ENCODE measurements around the gene KMO. TPM values are rescaled to one million over a fixed set of nuclear protein-coding genes. Genes with fewer than 3 reads are reported as not detected.

Gene KMO
- total and polyA plus RNA-seq, 4 donors, result 2.2 to 9.9 (median 6.4) TPM

DNA sequence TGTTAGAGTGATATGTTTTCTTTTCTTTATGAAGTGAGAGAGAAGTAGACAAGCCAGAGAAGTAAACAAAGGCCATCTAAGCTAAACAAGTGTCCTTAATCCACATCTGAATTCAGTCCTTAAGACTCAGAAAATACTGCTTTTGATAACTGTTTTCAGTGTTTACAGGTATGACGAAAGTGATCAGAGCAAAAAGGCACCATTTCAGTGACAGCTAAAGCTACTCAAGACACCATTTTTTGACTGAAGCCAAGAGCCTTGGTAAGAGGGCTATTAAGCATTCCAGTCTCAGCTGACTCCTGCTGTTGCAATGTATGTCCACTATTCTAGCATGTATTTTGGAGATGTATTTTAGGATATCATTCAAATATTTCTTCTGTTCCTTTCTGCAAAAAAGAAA is 4.1 kb downstream of the KMO start:
- Histone ChIP-seq H3K4me3 (no peak overlapping the region), H3K9ac (ENCODE audit: insufficient read depth in 1 of 2, low read length in 2 of 2) (no peak overlapping the region), H3K27ac (ENCODE audit: low read depth in 1 of 2, low read length in 1 of 2) (no peak overlapping the region), H3K4me1 (ENCODE audit: control insufficient read depth in 5 of 5, insufficient read depth in 5 of 5, low read length in 5 of 5) (peaks cover 0 to 27% (median 9%) of the 10 kb centered on the region in 5 donors), H3K27me3 (ENCODE audit: control insufficient read depth in 3 of 3, insufficient read depth in 3 of 3, low read length in 2 of 3) (no peaks in the 10 kb centered on the region), H3K36me3 (ENCODE audit: control insufficient read depth in 4 of 4, insufficient read depth in 4 of 4, low read length in 4 of 4) (no peaks in the 10 kb centered on the region), H3K9me3 (ENCODE audit: control insufficient read depth in 4 of 4, insufficient read depth in 3 of 4, low read length in 3 of 4) (no peaks in the 10 kb centered on the region)
- no peak for ATAC-seq (ENCODE audit: insufficient read depth, low FRiP score)
- peak; percentile 24 to 86 (median 82) for DNase-seq
- 48 to 74% methylated on average over 1 of the region's 1 CpG for WGBS, 2 donors
- TF ChIP-seq, protein P1, sequence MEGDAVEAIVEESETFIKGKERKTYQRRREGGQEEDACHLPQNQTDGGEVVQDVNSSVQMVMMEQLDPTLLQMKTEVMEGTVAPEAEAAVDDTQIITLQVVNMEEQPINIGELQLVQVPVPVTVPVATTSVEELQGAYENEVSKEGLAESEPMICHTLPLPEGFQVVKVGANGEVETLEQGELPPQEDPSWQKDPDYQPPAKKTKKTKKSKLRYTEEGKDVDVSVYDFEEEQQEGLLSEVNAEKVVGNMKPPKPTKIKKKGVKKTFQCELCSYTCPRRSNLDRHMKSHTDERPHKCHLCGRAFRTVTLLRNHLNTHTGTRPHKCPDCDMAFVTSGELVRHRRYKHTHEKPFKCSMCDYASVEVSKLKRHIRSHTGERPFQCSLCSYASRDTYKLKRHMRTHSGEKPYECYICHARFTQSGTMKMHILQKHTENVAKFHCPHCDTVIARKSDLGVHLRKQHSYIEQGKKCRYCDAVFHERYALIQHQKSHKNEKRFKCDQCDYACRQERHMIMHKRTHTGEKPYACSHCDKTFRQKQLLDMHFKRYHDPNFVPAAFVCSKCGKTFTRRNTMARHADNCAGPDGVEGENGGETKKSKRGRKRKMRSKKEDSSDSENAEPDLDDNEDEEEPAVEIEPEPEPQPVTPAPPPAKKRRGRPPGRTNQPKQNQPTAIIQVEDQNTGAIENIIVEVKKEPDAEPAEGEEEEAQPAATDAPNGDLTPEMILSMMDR (IDR thresholded peaks at IDR 0.05; ENCODE audit: control extremely low read depth, extremely low read depth), result no peak

GRCh38 chr1:241536969-241537368 is 4.8 kb downstream of the KMO start:
- Histone ChIP-seq H3K4me3 (no peak overlapping the region), H3K36me3 (ENCODE audit: control insufficient read depth in 4 of 4, insufficient read depth in 4 of 4, low read length in 4 of 4) (no peaks in the 10 kb centered on the region), H3K27ac (ENCODE audit: low read depth in 1 of 2, low read length in 1 of 2) (no peak overlapping the region), H3K4me1 (ENCODE audit: control insufficient read depth in 5 of 5, insufficient read depth in 5 of 5, low read length in 5 of 5) (peaks cover 0 to 22% (median 9%) of the 10 kb centered on the region in 5 donors), H3K27me3 (ENCODE audit: control insufficient read depth in 3 of 3, insufficient read depth in 3 of 3, low read length in 2 of 3) (no peaks in the 10 kb centered on the region), H3K9ac (ENCODE audit: insufficient read depth in 1 of 2, low read length in 2 of 2) (no peak overlapping the region), H3K9me3 (ENCODE audit: control insufficient read depth in 4 of 4, insufficient read depth in 3 of 4, low read length in 3 of 4) (no peaks in the 10 kb centered on the region)
- no peak for ATAC-seq (ENCODE audit: insufficient read depth, low FRiP score)
- DNase-seq, result no peak
- TF ChIP-seq, protein P1 (IDR thresholded peaks at IDR 0.05; ENCODE audit: control extremely low read depth, extremely low read depth), result no peak
- 73 to 81% methylated on average over 2 of the region's 2 CpGs for WGBS, 2 donors

DNA sequence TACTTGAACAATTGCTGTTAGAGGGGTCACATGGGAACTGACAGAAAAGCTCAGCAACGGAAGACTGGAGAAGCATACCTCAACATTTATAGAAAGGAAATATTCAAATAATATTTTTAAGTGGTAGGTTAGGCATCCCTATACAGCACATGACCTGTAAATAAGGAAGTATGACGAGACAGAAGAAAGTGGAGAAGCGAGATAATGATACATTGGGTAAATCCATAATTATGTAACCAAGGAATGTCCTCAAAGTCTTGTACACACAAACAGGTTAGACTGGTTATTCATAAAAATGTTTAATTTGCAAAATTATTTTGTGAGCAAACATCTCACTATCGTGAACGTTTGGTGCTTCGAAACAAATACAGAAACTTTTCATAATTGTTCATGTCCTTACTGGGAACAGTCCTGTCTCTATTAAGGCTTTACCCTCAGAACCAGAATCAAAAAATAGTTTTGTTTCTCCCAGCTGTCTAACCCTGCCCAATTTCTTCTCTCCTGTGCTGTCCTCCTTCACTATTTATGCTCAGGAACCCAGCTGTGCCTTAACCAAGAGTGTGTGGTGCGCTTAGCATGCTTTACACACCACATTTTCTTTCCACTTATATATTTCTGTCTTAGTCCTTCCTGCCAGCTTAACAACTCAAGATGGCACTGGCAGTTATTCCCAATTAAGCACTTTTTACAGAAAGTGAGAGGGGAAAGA is 10.2 kb downstream of the KMO start:
- Histone ChIP-seq H3K9me3 (ENCODE audit: control insufficient read depth in 4 of 4, insufficient read depth in 3 of 4, low read length in 3 of 4) (no peaks in the 10 kb centered on the region), H3K27ac (ENCODE audit: low read depth in 1 of 2, low read length in 1 of 2) (no peak overlapping the region), H3K4me3 (no peak overlapping the region), H3K4me1 (ENCODE audit: control insufficient read depth in 5 of 5, insufficient read depth in 5 of 5, low read length in 5 of 5) (peaks cover 0 to under 1% (median 0%) of the 10 kb centered on the region in 5 donors), H3K27me3 (ENCODE audit: control insufficient read depth in 3 of 3, insufficient read depth in 3 of 3, low read length in 2 of 3) (no peaks in the 10 kb centered on the region), H3K36me3 (ENCODE audit: control insufficient read depth in 4 of 4, insufficient read depth in 4 of 4, low read length in 4 of 4) (no peaks in the 10 kb centered on the region), H3K9ac (ENCODE audit: insufficient read depth in 1 of 2, low read length in 2 of 2) (no peak overlapping the region)
- no peak for ATAC-seq (ENCODE audit: insufficient read depth, low FRiP score)
- WGBS, 2 donors, result 60 to 61% methylated on average over 7 of the region's 7 CpGs
- no peak for DNase-seq
- TF ChIP-seq, protein P1 (IDR thresholded peaks at IDR 0.05; ENCODE audit: control extremely low read depth, extremely low read depth), result no peak

DNA sequence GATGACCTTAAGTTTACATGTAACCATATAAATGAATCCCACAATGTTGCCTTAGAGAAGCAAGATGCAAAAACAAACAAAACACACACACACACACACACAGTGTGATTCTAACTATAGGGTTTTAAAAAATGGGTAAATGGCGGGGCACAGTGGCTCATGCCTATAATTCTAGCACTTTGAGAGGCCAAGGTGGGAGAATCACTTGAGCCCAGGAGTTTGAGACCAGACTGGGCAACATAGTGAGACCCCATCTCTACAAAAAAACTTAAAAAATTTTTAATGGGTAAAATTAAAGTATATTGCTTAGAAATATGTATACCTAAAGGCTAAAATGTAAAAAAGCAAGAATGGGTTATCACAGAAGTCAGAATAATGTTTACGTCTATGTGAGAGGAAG is 15.8 kb downstream of the KMO start:
- Histone ChIP-seq H3K9me3 (ENCODE audit: control insufficient read depth in 4 of 4, insufficient read depth in 3 of 4, low read length in 3 of 4) (no peaks in the 10 kb centered on the region), H3K4me3 (no peak overlapping the region), H3K27me3 (ENCODE audit: control insufficient read depth in 3 of 3, insufficient read depth in 3 of 3, low read length in 2 of 3) (no peaks in the 10 kb centered on the region), H3K36me3 (ENCODE audit: control insufficient read depth in 4 of 4, insufficient read depth in 4 of 4, low read length in 4 of 4) (no peaks in the 10 kb centered on the region), H3K4me1 (ENCODE audit: control insufficient read depth in 5 of 5, insufficient read depth in 5 of 5, low read length in 5 of 5) (no peaks in the 10 kb centered on the region), H3K9ac (ENCODE audit: insufficient read depth in 1 of 2, low read length in 2 of 2) (no peak overlapping the region), H3K27ac (ENCODE audit: low read depth in 1 of 2, low read length in 1 of 2) (no peak overlapping the region)
- ATAC-seq (ENCODE audit: insufficient read depth, low FRiP score) (no peak), DNase-seq (no peak)
- TF ChIP-seq, protein P1 (IDR thresholded peaks at IDR 0.05; ENCODE audit: control extremely low read depth, extremely low read depth), result no peak
- WGBS, 2 donors, result 78 to 83% methylated on average over 2 of the region's 2 CpGs
